Measurements from ENCODE around the gene POMT1.

POMT1 gene

GRCh38 chr9:131476777-131477345 lies 25.9 kb upstream of the POMT1 start:
- no peak for DNase-seq

- no peak for DNase-seq
These were observed 25.4 kb upstream of the POMT1 start for GRCh38 chr9:131477367-131477766.

- DNase-seq: no peak
These were observed 24.8 kb upstream of the POMT1 start for GRCh38 chr9:131477816-131478419.

- no peak for DNase-seq
These were observed 24.3 kb upstream of the POMT1 start for GRCh38 chr9:131478421-131478868.

- no peak for DNase-seq
These were observed 23.8 kb upstream of the POMT1 start for GRCh38 chr9:131478911-131479310.

- no peak for DNase-seq
These were observed 22.5 kb upstream of the POMT1 start for GRCh38 chr9:131480258-131480657.

- DNase-seq: no peak
These were observed 21.0 kb upstream of the POMT1 start for GRCh38 chr9:131481441-131482342.

GRCh38 chr9:131482343-131483006 lies 20.2 kb upstream of the POMT1 start:
- DNase-seq: no peak

- DNase-seq: no peak
These were observed 19.2 kb upstream of the POMT1 start for GRCh38 chr9:131483319-131484050.

- DNase-seq: no peak
These were observed 18.7 kb upstream of the POMT1 start for GRCh38 chr9:131484051-131484445.

GRCh38 chr9:131484560-131485185 lies 18.0 kb upstream of the POMT1 start:
- no peak for DNase-seq

- DNase-seq: no peak
These were observed 17.5 kb upstream of the POMT1 start for GRCh38 chr9:131485206-131485605.

- no peak for DNase-seq
These were observed 16.8 kb upstream of the POMT1 start for GRCh38 chr9:131485728-131486422.

GRCh38 chr9:131487001-131487400 lies 15.7 kb upstream of the POMT1 start:
- no peak for DNase-seq

- DNase-seq: no peak
These were observed 15.1 kb upstream of the POMT1 start for GRCh38 chr9:131487621-131488031.

GRCh38 chr9:131490514-131490913 lies 12.2 kb upstream of the POMT1 start:
- no peak for DNase-seq

GRCh38 chr9:131491001-131491710 lies 11.6 kb upstream of the POMT1 start:
- DNase-seq: no peak

GRCh38 chr9:131492070-131492469 lies 10.6 kb upstream of the POMT1 start:
- no peak for DNase-seq

GRCh38 chr9:131494296-131494870 lies 8.3 kb upstream of the POMT1 start:
- DNase-seq: no peak

- no peak for DNase-seq
These were observed 6.9 kb upstream of the POMT1 start for GRCh38 chr9:131495785-131496184.
